Astrocyte (in vitro differentiated cells and primary cell): ENCODE data around the gene PSG11.
"Not testable (repeated sequence)": the region's sequence is repeated elsewhere in the genome, so short reads cannot be mapped to it uniquely, and the experiment has no call there.

ENCODE experiments used
- CTCF ChIP-seq: IDR thresholded peaks from 2 replicates; pipeline ENCODE4 v1.5.1; 2011; ENCODE audit warnings: low read depth, mild to moderate bottlenecking, inconsistent platforms, low read length, moderate library complexity; ENCODE audit not compliant: insufficient read depth
- EZH2 ChIP-seq: IDR thresholded peaks from 2 replicates; pipeline ENCODE4 v1.6.1; 2012; ENCODE audit warnings: mild to moderate bottlenecking, low read length, inconsistent platforms; ENCODE audit not compliant: insufficient read depth

GRCh38 chr19:43062418-43062817, 36.1 kb upstream of the PSG11 start:
- TF ChIP-seq EZH2, CTCF: not testable (repeated sequence)
